WERI-Rb-1 (cell line): Measurements from ENCODE around the gene ZNF474.

Experiments used
- DNase-seq: peaks from one replicate; pipeline ENCODE4 v3.0.0-alpha.2; 2020
- H3K27ac ChIP-seq: fragments of 250-450 bp; sonication (Bioruptor Pico); 2 replicates; pipeline ENCODE4 v1.5.1; 2020; ENCODE audit warnings: mild to moderate bottlenecking, moderate library complexity
- H3K27me3 ChIP-seq: fragments of 250-450 bp; sonication (Bioruptor Pico); 2 replicates; pipeline ENCODE4 v1.5.1; 2021; ENCODE audit warnings: mild to moderate bottlenecking, low read depth, moderate library complexity; ENCODE audit not compliant: insufficient read depth, severe bottlenecking
- H3K36me3 ChIP-seq: fragments of 250-450 bp; sonication (Bioruptor Pico); 2 replicates; pipeline ENCODE4 v1.5.1; 2020; ENCODE audit warnings: mild to moderate bottlenecking, moderate library complexity
- H3K4me3 ChIP-seq: 2 replicates; pipeline ENCODE4 v1.5.1; 2011; ENCODE audit warnings: low read depth, mild to moderate bottlenecking, control low read depth, low read length
- H3K9me3 ChIP-seq: fragments of 250-450 bp; sonication (Bioruptor Pico); 2 replicates; pipeline ENCODE4 v1.5.1; 2021; ENCODE audit warnings: mild to moderate bottlenecking, moderate library complexity; ENCODE audit not compliant: severe bottlenecking
- CTCF ChIP-seq: IDR thresholded peaks from 2 replicates; pipeline ENCODE4 v1.5.1; 2011; ENCODE audit warnings: low read depth, mild to moderate bottlenecking, control low read depth, inconsistent platforms, low read length

Gene ZNF474

GRCh38 chr5:122130152-122130551 lies 806 bp downstream of the ZNF474 start:
- TF ChIP-seq CTCF, result no peak
- Histone ChIP-seq H3K27me3 (no peaks in the 10 kb centered on the region), H3K4me3 (no peak overlapping the region), H3K27ac (no peak overlapping the region), H3K9me3 (no peaks in the 10 kb centered on the region), H3K36me3 (no peaks in the 10 kb centered on the region)
- DNase-seq, result no peak

- Histone ChIP-seq H3K9me3 (no peaks in the 10 kb centered on the region), H3K27me3 (no peaks in the 10 kb centered on the region), H3K36me3 (no peaks in the 10 kb centered on the region), H3K4me3 (no peak overlapping the region), H3K27ac (no peak overlapping the region)
- no peak for DNase-seq
- TF ChIP-seq CTCF, result no peak
Observed at GRCh38 chr5:122137702-122138101, 8.4 kb downstream of the ZNF474 start.

GRCh38 chr5:122138356-122138755 lies 9.0 kb downstream of the ZNF474 start:
- H3K4me3 ChIP-seq, result no peak overlapping the region
- DNase-seq, result no peak

GRCh38 chr5:122140900-122141299 lies 11.6 kb downstream of the ZNF474 start:
- H3K27ac ChIP-seq, result no peak overlapping the region
- DNase-seq, result no peak
- no peaks in the 10 kb centered on the region for H3K36me3 ChIP-seq
- TF ChIP-seq CTCF, result no peak
- no peak overlapping the region for H3K4me3 ChIP-seq
- H3K9me3 ChIP-seq, result no peaks in the 10 kb centered on the region
- no peaks in the 10 kb centered on the region for H3K27me3 ChIP-seq

More at GRCh38 chr5:122138356-122138755, 9.0 kb downstream of the ZNF474 start:
- Histone ChIP-seq H3K27me3 (no peaks in the 10 kb centered on the region), H3K36me3 (no peaks in the 10 kb centered on the region), H3K9me3 (no peaks in the 10 kb centered on the region), H3K27ac (no peak overlapping the region)
- no peak for TF ChIP-seq CTCF

- Histone ChIP-seq H3K27ac (no peak overlapping the region), H3K36me3 (no peaks in the 10 kb centered on the region), H3K9me3 (no peaks in the 10 kb centered on the region), H3K4me3 (no peak overlapping the region), H3K27me3 (no peaks in the 10 kb centered on the region)
- DNase-seq, result no peak
- no peak for TF ChIP-seq CTCF
Observed at GRCh38 chr5:122141751-122142150, 12.4 kb downstream of the ZNF474 start.

- no peak overlapping the region for H3K27ac ChIP-seq
- no peaks in the 10 kb centered on the region for H3K9me3 ChIP-seq
- TF ChIP-seq CTCF, result no peak
- H3K27me3 ChIP-seq, result no peaks in the 10 kb centered on the region
- no peak for DNase-seq
- no peak overlapping the region for H3K4me3 ChIP-seq
- no peaks in the 10 kb centered on the region for H3K36me3 ChIP-seq
Observed at GRCh38 chr5:122142480-122143164, 13.3 kb downstream of the ZNF474 start.
